Panc1 (cell line): ENCODE measurements around the gene IQCC.

Experiments used
- CTCF ChIP-seq: fragments of 450-650 bp; IDR thresholded peaks from 2 replicates; pipeline ENCODE4 v1.5.1; 2017; ENCODE audit warnings: mild to moderate bottlenecking
- POLR2AphosphoS5 ChIP-seq: IDR thresholded peaks from 2 replicates; pipeline ENCODE4 v1.6.1; 2012; ENCODE audit warnings: mild to moderate bottlenecking, low read depth, low read length, moderate library complexity
- SIN3A ChIP-seq: IDR thresholded peaks from 2 replicates; pipeline ENCODE4 v1.6.1; 2012; ENCODE audit warnings: low read depth, mild to moderate bottlenecking, low read length, moderate library complexity, borderline replicate concordance; ENCODE audit not compliant: insufficient read depth
- TCF7L2 ChIP-seq: IDR thresholded peaks from 2 replicates; pipeline ENCODE4 v1.6.1; 2011; ENCODE audit warnings: mild to moderate bottlenecking, low read depth, low read length, inconsistent platforms
- TF ChIP-seq, protein P1 (sequence below), 2 experiments: IDR thresholded peaks; 2 replicates each; pipeline ENCODE4 v1.6.1; 2011 to 2012; ENCODE audit warnings: low read depth in 2 of 2, control low read depth in 1 of 2, low read length in 1 of 2, mild to moderate bottlenecking in 1 of 2, moderate library complexity in 1 of 2; ENCODE audit not compliant: insufficient read depth in 1 of 2

- TF ChIP-seq CTCF (no peak), TCF7L2 (no peak), POLR2AphosphoS5 (no peak), SIN3A (no peak)
- TF ChIP-seq, protein P1, sequence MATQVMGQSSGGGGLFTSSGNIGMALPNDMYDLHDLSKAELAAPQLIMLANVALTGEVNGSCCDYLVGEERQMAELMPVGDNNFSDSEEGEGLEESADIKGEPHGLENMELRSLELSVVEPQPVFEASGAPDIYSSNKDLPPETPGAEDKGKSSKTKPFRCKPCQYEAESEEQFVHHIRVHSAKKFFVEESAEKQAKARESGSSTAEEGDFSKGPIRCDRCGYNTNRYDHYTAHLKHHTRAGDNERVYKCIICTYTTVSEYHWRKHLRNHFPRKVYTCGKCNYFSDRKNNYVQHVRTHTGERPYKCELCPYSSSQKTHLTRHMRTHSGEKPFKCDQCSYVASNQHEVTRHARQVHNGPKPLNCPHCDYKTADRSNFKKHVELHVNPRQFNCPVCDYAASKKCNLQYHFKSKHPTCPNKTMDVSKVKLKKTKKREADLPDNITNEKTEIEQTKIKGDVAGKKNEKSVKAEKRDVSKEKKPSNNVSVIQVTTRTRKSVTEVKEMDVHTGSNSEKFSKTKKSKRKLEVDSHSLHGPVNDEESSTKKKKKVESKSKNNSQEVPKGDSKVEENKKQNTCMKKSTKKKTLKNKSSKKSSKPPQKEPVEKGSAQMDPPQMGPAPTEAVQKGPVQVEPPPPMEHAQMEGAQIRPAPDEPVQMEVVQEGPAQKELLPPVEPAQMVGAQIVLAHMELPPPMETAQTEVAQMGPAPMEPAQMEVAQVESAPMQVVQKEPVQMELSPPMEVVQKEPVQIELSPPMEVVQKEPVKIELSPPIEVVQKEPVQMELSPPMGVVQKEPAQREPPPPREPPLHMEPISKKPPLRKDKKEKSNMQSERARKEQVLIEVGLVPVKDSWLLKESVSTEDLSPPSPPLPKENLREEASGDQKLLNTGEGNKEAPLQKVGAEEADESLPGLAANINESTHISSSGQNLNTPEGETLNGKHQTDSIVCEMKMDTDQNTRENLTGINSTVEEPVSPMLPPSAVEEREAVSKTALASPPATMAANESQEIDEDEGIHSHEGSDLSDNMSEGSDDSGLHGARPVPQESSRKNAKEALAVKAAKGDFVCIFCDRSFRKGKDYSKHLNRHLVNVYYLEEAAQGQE (IDR thresholded peaks at IDR 0.05; ENCODE audit: insufficient read depth in 1 of 2, low read depth in 2 of 2, low read length in 1 of 2) = no peak
Observed at GRCh38 chr1:32239790-32240139, 34.3 kb downstream of the IQCC start.
